NCI-H146 (cell line): ENCODE results near the gene MTAP.
A peak's percentile ranks its signal among the peaks of the same experiment; 100 is the strongest.

Experiments used
- DNase-seq: peaks from one replicate; lab custom pipeline; 2025; lab: John Stamatoyannopoulos, UW

Gene MTAP

GRCh38 chr9:21802418-21803000 lies at the start of gene MTAP:
Gene MTAP, plus strand, starts transcription at chr9:21802636. Its CDS starts 113 bp downstream, at chr9:21802749.
- peak; percentile 98 for DNase-seq

- no peak for DNase-seq
These were observed 48.9 kb upstream of the MTAP start for GRCh38 chr9:21753523-21753922.

GRCh38 chr9:21754741-21755140 lies 47.7 kb upstream of the MTAP start:
- DNase-seq, result no peak

- DNase-seq, result no peak
These were observed 43.9 kb upstream of the MTAP start for GRCh38 chr9:21758540-21758939.

GRCh38 chr9:21761309-21761901 lies 41.0 kb upstream of the MTAP start:
- DNase-seq, result no peak

GRCh38 chr9:21762064-21762463 lies 40.4 kb upstream of the MTAP start:
- DNase-seq, result no peak

GRCh38 chr9:21764846-21765245 lies 37.6 kb upstream of the MTAP start:
- DNase-seq, result no peak

- DNase-seq, result no peak
These were observed 36.3 kb upstream of the MTAP start for GRCh38 chr9:21766096-21766495.

- DNase-seq, result no peak
These were observed 31.4 kb upstream of the MTAP start for GRCh38 chr9:21770871-21771560.

GRCh38 chr9:21777701-21778100 lies 24.7 kb upstream of the MTAP start:
- DNase-seq, result no peak

- no peak for DNase-seq
These were observed 24.1 kb upstream of the MTAP start for GRCh38 chr9:21778304-21778703.

- DNase-seq, result no peak
These were observed 23.0 kb upstream of the MTAP start for GRCh38 chr9:21779397-21779796.

GRCh38 chr9:21781656-21782055 lies 20.8 kb upstream of the MTAP start:
- DNase-seq, result no peak

GRCh38 chr9:21782205-21782604 lies 20.2 kb upstream of the MTAP start:
- no peak for DNase-seq

- no peak for DNase-seq
These were observed 13.7 kb upstream of the MTAP start for GRCh38 chr9:21788752-21789151.

- peak; percentile 81 for DNase-seq
These were observed 12.8 kb upstream of the MTAP start for GRCh38 chr9:21789541-21790037.

GRCh38 chr9:21795483-21795882 lies 7.0 kb upstream of the MTAP start:
- DNase-seq, result no peak

- no peak for DNase-seq
These were observed 5.7 kb upstream of the MTAP start for GRCh38 chr9:21796768-21797167.

- no peak for DNase-seq
These were observed 1.3 kb upstream of the MTAP start for GRCh38 chr9:21800931-21801682.

- DNase-seq, result peak; percentile 86
These were observed 586 bp upstream of the MTAP start for GRCh38 chr9:21801683-21802417.

GRCh38 chr9:21803649-21804048 lies 1.2 kb downstream of the MTAP start:
- no peak for DNase-seq

- DNase-seq, result no peak
These were observed 1.9 kb downstream of the MTAP start for GRCh38 chr9:21804331-21804730.
